GM19099 (cell line): ENCODE measurements around the gene TGFA.

Experiments used
- POLR2A ChIP-seq: IDR thresholded peaks from 3 replicates; pipeline ENCODE4 v1.6.1; 2011; ENCODE audit warnings: low read depth; ENCODE audit not compliant: insufficient read length; ENCODE audit errors: extremely low read depth

Gene TGFA

GRCh38 chr2:70443078-70443465, 110.6 kb downstream of the TGFA start:
- TF ChIP-seq POLR2A: no peak

- TF ChIP-seq POLR2A: no peak
These were observed 111.1 kb downstream of the TGFA start for GRCh38 chr2:70442301-70443077.

DNA sequence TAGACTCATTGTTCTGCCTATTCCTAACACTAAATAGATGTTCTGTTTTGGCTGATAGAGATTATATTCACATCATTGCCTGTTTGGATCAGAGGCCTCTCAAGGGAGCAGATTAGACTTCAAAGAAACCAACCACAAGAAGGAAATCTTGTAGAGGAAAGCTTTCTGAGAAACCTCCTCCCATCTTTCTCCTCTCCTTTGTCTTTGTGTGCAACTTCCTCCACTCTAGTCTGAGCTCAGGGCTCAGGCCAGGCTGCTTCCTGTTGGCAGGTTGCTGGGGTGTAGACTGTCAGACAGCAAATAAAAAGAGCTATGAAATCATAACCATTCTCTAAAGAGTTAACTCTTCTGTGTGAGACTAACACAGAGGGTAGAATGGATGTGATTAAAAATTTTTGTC, 113.0 kb downstream of the TGFA start:
- no peak for TF ChIP-seq POLR2A

- no peak for TF ChIP-seq POLR2A
These were observed 118.5 kb downstream of the TGFA start for GRCh38 chr2:70435138-70435537.

DNA sequence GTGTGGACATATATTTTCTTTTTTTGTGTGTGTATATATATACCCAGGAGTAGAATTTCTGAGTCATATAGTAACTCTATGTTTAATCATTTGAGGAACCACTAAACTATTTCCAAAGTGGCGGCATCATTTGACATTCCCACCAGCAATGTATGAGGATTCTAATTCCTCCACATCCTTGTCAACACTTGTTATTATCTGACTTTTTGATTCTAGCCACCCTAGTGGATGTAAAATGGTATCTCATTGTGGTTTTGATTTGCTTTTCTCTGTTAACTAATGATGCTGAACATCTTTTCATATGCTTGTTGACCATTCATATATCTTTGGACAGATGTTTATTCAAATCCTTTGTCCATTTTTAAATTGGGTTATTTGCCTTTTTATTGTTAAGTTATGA, 120.3 kb downstream of the TGFA start:
- no peak for TF ChIP-seq POLR2A

GRCh38 chr2:70431716-70432347, 121.8 kb downstream of the TGFA start:
- TF ChIP-seq POLR2A: no peak

- TF ChIP-seq POLR2A: no peak
These were observed 127.3 kb downstream of the TGFA start for GRCh38 chr2:70426341-70426740.

DNA sequence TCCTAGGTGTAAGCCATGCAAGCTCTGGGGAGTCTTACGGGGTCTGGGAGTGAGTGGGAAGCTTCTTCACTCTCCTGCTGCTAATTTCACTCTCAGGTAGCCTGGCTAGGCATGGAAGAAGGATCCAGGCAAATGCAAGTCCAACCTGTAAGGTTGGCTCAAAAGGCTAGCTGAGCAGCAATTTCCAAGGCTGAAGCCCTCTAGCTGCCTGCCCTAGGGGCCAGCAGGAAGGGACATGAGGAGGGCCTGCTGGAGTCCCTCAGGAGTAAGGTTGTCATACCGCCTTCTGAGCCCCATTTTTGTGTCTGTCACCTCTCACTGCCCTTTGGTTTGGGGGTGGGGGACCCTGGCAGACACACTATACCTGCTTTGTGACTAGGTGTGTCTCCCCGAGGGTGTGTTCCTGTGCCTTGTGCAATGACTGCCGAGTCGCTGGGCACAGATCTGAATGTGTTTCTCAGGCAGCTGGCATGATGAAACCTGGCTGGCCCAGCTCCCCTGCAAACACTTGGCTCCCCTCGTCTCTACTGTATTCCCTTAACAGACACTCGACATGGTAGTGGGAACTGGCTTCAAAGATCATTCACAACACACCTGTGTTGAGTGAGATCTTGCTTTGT, 127.8 kb downstream of the TGFA start:
- TF ChIP-seq POLR2A: no peak

DNA sequence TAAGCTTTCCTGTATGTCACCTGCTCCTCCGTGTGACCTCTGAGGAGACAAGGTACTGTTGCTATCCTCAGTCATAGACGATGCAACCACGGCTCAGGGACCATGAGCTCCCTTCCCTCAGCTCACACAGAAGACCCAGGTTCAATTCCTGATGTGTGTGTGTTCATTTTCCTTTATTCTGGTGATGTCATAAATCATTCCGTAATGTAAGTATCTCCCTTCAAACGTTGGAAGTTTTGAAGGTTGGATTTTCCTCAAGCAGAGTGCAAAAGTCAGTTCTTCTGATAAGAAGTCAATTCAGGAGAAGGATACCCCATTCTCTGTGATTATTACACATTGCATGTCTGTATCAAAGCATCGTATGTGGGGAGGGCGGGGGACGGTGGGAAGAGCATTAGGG, 132.9 kb downstream of the TGFA start:
- no peak for TF ChIP-seq POLR2A

DNA sequence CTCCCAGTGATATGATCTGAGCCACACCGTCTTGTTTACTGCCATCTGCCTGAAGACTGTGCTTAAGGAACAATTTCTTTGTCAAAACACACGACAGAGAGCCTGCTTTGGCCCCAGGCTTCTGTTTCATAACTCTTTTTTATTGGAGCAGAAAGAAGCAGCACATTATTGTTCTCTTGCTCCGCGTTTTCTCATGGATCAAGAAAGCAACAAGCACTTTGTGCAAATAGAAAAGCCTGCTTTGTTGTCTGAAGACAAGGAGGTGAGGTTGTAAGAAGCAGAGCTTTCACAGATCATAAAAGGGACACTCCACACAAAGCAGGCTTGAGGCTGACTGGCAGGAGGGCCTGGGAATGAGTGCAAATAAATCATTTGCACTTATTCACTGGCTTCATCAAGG, 133.5 kb downstream of the TGFA start:
- no peak for TF ChIP-seq POLR2A

- TF ChIP-seq POLR2A: no peak
These were observed 135.1 kb downstream of the TGFA start for GRCh38 chr2:70418514-70418913.

DNA sequence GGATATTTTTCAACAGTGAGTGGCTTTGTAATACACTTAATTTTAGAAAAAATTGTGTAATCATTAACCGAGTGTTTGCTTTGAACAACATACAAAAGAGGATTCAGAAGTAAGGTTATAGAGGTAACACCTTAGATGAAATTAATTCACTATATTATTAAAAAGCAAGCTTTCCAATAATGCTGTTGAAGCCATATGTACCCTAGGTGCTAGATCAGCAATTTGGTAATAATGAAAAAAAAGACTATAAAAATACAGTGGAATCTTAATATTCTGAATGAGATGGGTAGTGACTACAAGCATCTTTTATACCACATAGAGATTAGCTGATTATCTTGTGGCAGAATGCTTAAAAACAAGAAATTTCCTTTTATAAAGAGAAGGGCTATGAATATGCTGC, 136.6 kb downstream of the TGFA start:
- no peak for TF ChIP-seq POLR2A

GRCh38 chr2:70412294-70413070, 141.1 kb downstream of the TGFA start:
- no peak for TF ChIP-seq POLR2A

- TF ChIP-seq POLR2A: no peak
These were observed 142.0 kb downstream of the TGFA start for GRCh38 chr2:70411483-70412125.

- no peak for TF ChIP-seq POLR2A
These were observed 150.2 kb downstream of the TGFA start for GRCh38 chr2:70403267-70404053.

GRCh38 chr2:70400539-70400938, 153.1 kb downstream of the TGFA start:
- no peak for TF ChIP-seq POLR2A
